Panc1 (cell line): Measurements from ENCODE around the gene KXD1. TPM values are rescaled to one million over a fixed set of nuclear protein-coding genes. Genes with fewer than 3 reads are reported as not detected.

Source experiments
- ATAC-seq: fragments of 200-7000 bp; cut with Tn5 transposase; 2 replicates; pipeline ENCODE4 v1.9.1; 2020; ENCODE audit warnings: mild to moderate bottlenecking, moderate library complexity
- BruUV-seq: library from RNA; stranded (reverse); fragments of 400-500 nt; replicated peaks from 2 replicates; lab custom pipeline; 2021; lab: Mats Ljungman, UMichigan
- CTCF ChIA-PET: fragments of 300-600 bp; sonication (Branson Sonifier 250); formaldehyde crosslinking; loops from one replicate; lab custom pipeline; 2022; ENCODE audit warnings: antibody characterized with exemption; lab: Charles Lee
- POLR2A ChIA-PET: fragments of 300-600 bp; sonication (Branson Sonifier 250); formaldehyde crosslinking; loops from one replicate; lab custom pipeline; 2022; ENCODE audit warnings: antibody characterized with exemption; lab: Charles Lee
- DNase-seq: peaks from one replicate; pipeline ENCODE4 v3.0.0-alpha.2; 2010; ENCODE audit warnings: low read depth, low spot score
- H3K27ac ChIP-seq: 2 replicates; pipeline ENCODE4 v1.5.1; 2011; ENCODE audit warnings: mild to moderate bottlenecking, low read length, inconsistent platforms
- H3K27me3 ChIP-seq: fragments of 200-500 bp; sonication (Bioruptor generic); 2 replicates; pipeline ENCODE4 v1.6.0; 2014; ENCODE audit warnings: low read length, inconsistent platforms; ENCODE audit not compliant: control insufficient read depth, insufficient read depth
- H3K36me3 ChIP-seq: fragments of 200-500 bp; sonication (Bioruptor generic); 2 replicates; pipeline ENCODE4 v1.5.1; 2014; ENCODE audit warnings: inconsistent platforms, mild to moderate bottlenecking, low read length, moderate library complexity; ENCODE audit not compliant: control insufficient read depth, insufficient read depth
- H3K4me1 ChIP-seq: 2 replicates; pipeline ENCODE4 v1.5.1; 2011; ENCODE audit warnings: inconsistent platforms, mild to moderate bottlenecking, low read length, moderate library complexity; ENCODE audit not compliant: control insufficient read depth, insufficient read depth
- H3K4me3 ChIP-seq, 2 experiments: 2 replicates each; pipeline ENCODE4 v1.5.1; 2011 to 2012; ENCODE audit warnings: low read depth in 2 of 2, low read length in 2 of 2, mild to moderate bottlenecking in 2 of 2, inconsistent platforms in 1 of 2, moderate library complexity in 1 of 2
- H3K9me3 ChIP-seq: fragments of 200-500 bp; sonication (Bioruptor generic); 2 replicates; pipeline ENCODE4 v1.5.1; 2014; ENCODE audit warnings: low read depth, mild to moderate bottlenecking, inconsistent platforms, low read length, moderate library complexity; ENCODE audit not compliant: control insufficient read depth, insufficient read depth
- POLR2AphosphoS5 ChIP-seq: IDR thresholded peaks from 2 replicates; pipeline ENCODE4 v1.6.1; 2012; ENCODE audit warnings: mild to moderate bottlenecking, low read depth, low read length, moderate library complexity
- SIN3A ChIP-seq: IDR thresholded peaks from 2 replicates; pipeline ENCODE4 v1.6.1; 2012; ENCODE audit warnings: low read depth, mild to moderate bottlenecking, low read length, moderate library complexity, borderline replicate concordance; ENCODE audit not compliant: insufficient read depth
- TCF7L2 ChIP-seq: IDR thresholded peaks from 2 replicates; pipeline ENCODE4 v1.6.1; 2011; ENCODE audit warnings: mild to moderate bottlenecking, low read depth, low read length, inconsistent platforms
- in situ Hi-C: cut with HindIII; loops from 2 replicates; pipeline ENCODE4 v1.10.0; 2016; ENCODE audit warnings: low sequenced_read_pairs, low pct_unique_long_range_greater_than_20kb
- intact Hi-C: fragments of 100-400 bp; cut with micrococcal nuclease; formaldehyde crosslinking; loops from one replicate; pipeline ENCODE4 v1.10.0; 2022; ENCODE audit not compliant: unreplicated experiment
- total RNA-seq: library from RNA; stranded (reverse); gene quantifications from one replicate; pipeline ENCODE4 v1.2.1, GENCODE V29; 2021; ENCODE audit not compliant: unreplicated experiment
- TF ChIP-seq, protein P1 (sequence below), 2 experiments: IDR thresholded peaks; 2 replicates each; pipeline ENCODE4 v1.6.1; 2011 to 2012; ENCODE audit warnings: low read depth in 2 of 2, control low read depth in 1 of 2, low read length in 1 of 2, mild to moderate bottlenecking in 1 of 2, moderate library complexity in 1 of 2; ENCODE audit not compliant: insufficient read depth in 1 of 2
- TF ChIP-seq, protein P2 (sequence below): fragments of 450-650 bp; IDR thresholded peaks from 2 replicates; pipeline ENCODE4 v1.5.1; 2017; ENCODE audit warnings: mild to moderate bottlenecking

KXD1 gene
- total RNA-seq, 1 experiment from 2014 or later: 106 TPM

DNA sequence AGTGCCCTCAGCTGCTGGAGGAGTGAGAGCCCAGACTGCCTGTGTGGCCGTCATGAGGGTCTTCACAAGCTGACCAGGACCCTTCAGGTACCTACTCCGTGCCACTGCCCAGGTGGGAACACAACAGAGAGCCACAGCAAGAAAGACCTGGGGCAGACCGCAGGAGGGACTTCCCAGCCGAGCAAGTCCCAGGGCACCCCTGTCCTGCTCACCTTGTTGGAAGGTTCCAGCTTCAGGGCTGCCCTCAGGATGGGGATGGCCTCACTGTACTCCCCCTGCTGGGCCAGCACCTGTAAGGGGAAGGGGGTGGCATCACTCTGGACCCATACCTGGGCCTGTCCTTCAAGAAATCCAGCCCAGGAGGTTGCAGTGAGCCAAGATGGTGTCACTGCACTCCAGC is 24.6 kb upstream of the KXD1 start:
- Histone ChIP-seq H3K4me1 (no peaks in the 10 kb centered on the region), H3K9me3 (no peaks in the 10 kb centered on the region), H3K4me3 (no peak overlapping the region), H3K27me3 (no peaks in the 10 kb centered on the region), H3K36me3 (no peaks in the 10 kb centered on the region), H3K27ac (no peak overlapping the region)
- POLR2A ChIA-PET: no interaction called here
- DNase-seq: no peak
- intact Hi-C loops (no loop called here), in situ Hi-C loops (no loop called here)
- TF ChIP-seq TCF7L2: no peak
- TF ChIP-seq, protein P1, sequence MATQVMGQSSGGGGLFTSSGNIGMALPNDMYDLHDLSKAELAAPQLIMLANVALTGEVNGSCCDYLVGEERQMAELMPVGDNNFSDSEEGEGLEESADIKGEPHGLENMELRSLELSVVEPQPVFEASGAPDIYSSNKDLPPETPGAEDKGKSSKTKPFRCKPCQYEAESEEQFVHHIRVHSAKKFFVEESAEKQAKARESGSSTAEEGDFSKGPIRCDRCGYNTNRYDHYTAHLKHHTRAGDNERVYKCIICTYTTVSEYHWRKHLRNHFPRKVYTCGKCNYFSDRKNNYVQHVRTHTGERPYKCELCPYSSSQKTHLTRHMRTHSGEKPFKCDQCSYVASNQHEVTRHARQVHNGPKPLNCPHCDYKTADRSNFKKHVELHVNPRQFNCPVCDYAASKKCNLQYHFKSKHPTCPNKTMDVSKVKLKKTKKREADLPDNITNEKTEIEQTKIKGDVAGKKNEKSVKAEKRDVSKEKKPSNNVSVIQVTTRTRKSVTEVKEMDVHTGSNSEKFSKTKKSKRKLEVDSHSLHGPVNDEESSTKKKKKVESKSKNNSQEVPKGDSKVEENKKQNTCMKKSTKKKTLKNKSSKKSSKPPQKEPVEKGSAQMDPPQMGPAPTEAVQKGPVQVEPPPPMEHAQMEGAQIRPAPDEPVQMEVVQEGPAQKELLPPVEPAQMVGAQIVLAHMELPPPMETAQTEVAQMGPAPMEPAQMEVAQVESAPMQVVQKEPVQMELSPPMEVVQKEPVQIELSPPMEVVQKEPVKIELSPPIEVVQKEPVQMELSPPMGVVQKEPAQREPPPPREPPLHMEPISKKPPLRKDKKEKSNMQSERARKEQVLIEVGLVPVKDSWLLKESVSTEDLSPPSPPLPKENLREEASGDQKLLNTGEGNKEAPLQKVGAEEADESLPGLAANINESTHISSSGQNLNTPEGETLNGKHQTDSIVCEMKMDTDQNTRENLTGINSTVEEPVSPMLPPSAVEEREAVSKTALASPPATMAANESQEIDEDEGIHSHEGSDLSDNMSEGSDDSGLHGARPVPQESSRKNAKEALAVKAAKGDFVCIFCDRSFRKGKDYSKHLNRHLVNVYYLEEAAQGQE (IDR thresholded peaks at IDR 0.05; ENCODE audit: insufficient read depth in 1 of 2, low read depth in 2 of 2, low read length in 1 of 2): no peak
- TF ChIP-seq, protein P2, sequence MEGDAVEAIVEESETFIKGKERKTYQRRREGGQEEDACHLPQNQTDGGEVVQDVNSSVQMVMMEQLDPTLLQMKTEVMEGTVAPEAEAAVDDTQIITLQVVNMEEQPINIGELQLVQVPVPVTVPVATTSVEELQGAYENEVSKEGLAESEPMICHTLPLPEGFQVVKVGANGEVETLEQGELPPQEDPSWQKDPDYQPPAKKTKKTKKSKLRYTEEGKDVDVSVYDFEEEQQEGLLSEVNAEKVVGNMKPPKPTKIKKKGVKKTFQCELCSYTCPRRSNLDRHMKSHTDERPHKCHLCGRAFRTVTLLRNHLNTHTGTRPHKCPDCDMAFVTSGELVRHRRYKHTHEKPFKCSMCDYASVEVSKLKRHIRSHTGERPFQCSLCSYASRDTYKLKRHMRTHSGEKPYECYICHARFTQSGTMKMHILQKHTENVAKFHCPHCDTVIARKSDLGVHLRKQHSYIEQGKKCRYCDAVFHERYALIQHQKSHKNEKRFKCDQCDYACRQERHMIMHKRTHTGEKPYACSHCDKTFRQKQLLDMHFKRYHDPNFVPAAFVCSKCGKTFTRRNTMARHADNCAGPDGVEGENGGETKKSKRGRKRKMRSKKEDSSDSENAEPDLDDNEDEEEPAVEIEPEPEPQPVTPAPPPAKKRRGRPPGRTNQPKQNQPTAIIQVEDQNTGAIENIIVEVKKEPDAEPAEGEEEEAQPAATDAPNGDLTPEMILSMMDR: no peak
- TF ChIP-seq SIN3A: no peak
- no peak for TF ChIP-seq POLR2AphosphoS5
- ATAC-seq: no peak
- CTCF ChIA-PET: interaction anchor here (0.5 kb wide), 1 partner anchor 50 kb away, joined by 3 read pairs; no protein-coding TSS in a partner anchor
- no TSS peak for BruUV-seq

DNA sequence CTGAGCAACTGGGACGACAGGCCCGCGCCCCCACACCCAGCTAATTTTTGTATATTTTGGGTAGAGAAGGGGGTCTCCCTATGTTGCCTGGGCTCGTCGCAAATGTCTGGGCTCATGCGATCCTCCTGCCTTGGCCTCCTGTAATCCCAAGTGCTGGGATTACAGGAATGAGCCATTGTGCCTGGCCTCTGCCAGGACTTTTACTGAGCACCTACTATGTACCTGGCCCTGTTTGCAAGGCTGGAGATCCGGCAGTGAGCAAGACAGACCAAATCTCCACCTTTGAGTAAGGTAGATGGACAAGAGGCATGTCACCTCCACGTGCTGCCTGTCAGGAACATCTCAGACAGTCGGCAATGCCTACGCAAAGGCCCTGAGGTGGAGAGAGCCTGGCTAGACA is 21.2 kb upstream of the KXD1 start:
- ATAC-seq (no peak), DNase-seq (no peak)
- intact Hi-C loops: no loop called here
- Histone ChIP-seq H3K36me3 (peaks cover 2% of the 10 kb centered on the region; the same call in 1 of the 2 replicates), H3K9me3 (no peaks in the 10 kb centered on the region), H3K27ac (no peak overlapping the region), H3K27me3 (no peaks in the 10 kb centered on the region), H3K4me1 (no peaks in the 10 kb centered on the region), H3K4me3 (no peak overlapping the region)
- ChIA-PET POLR2A (no interaction called here), CTCF (interaction anchor here (1.2 kb wide), 1 partner anchor 83 kb away, joined by 3 read pairs; no protein-coding TSS in a partner anchor)
- in situ Hi-C loops: no loop called here
- TF ChIP-seq TCF7L2 (no peak), POLR2AphosphoS5 (no peak), SIN3A (no peak)
- TF ChIP-seq, protein P1 (IDR thresholded peaks at IDR 0.05; ENCODE audit: insufficient read depth in 1 of 2, low read depth in 2 of 2, low read length in 1 of 2): no peak
- TF ChIP-seq, protein P2: no peak
- no TSS peak for BruUV-seq
